ENCODE measurements around the gene HMGCL.
A peak's percentile ranks its signal among the peaks of the same experiment; 100 is the strongest.
"Not testable (repeated sequence)": the region's sequence is repeated elsewhere in the genome, so short reads cannot be mapped to it uniquely, and the experiment has no call there.

HMGCL gene

DNA sequence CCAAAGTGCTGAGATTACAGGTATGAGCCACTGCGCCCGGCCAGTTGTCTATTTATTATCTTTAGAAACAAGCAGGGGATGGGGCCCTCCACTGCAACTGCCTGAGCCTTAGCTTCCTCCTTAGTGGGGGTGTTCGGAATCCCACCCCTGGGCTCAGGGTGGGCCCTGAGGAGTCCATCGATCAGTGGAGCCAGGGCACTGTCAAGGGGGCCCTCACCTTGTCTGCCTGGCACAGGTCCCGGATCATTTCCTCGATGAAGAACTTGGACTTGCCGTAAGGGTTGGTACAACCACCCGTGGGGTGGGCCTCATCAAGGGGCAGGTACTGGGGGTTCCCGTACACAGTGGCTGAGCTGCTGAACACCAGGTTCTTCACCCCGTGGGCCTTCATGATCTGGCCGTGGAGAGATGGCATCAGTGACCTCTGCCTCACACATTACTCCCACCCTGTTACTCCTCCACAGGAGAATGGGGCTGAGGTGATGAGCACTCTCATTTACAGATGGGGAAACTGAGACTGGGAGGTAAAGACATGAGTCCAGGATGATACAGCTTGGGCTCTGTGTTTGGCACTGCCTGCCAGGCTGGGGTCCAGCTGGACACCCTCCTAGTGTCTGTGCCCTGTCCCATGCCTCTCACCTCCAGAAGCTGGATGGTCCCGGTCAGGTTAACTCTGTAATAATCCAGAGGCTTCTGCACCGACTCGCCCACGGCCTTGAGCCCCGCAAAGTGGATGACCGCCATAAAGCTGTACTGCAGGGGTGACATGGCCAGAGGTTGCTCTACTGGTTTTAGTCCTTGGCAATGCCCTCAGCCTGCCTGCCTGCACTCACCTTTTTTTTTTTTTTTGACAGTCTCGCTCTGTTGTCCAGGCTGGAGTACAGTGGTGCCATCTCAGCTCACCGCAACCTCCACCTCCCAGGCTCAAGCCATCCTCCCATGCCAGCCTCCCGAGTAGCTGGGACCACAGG is 27.5 kb downstream of the HMGCL start:
- DNase-seq: no peak

DNA sequence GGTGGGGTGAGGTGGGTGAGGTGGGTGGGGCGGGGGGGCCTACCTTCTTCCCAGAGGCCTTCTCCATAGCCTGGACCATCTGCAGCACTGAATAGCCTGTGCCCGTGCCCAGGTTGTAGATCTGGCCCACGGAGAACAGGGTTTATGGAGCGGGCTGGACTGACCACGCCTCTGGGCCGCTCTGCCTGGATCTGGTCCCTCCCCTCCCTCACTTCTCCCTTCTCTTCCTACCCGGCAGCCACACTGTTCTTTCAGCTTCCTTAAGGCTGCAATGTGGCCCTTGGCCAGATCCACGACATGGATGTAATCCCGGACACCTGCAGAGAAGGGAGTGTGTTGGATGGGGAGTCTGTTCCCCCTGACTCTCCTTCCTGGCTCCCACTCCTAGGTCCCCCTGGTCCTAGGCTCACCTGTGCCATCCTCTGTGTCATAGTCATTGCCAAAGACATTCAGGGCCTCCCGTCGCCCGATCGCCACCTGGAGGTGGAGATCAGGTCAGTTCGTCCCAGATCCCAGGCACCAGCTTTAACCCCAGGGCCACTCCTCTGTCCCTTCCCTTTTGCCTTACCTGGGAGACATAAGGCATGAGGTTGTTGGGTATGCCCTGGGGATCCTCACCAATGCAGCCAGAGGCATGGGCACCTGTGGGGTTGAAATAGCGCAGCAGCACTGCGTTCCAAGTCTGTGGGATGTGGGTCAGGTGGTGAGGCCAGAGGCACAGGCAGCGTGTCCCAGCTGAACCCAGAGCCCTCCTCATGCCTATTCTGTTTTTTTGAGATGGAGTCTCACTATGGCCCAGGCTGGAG is 28.6 kb downstream of the HMGCL start:
- no peak for DNase-seq

DNA sequence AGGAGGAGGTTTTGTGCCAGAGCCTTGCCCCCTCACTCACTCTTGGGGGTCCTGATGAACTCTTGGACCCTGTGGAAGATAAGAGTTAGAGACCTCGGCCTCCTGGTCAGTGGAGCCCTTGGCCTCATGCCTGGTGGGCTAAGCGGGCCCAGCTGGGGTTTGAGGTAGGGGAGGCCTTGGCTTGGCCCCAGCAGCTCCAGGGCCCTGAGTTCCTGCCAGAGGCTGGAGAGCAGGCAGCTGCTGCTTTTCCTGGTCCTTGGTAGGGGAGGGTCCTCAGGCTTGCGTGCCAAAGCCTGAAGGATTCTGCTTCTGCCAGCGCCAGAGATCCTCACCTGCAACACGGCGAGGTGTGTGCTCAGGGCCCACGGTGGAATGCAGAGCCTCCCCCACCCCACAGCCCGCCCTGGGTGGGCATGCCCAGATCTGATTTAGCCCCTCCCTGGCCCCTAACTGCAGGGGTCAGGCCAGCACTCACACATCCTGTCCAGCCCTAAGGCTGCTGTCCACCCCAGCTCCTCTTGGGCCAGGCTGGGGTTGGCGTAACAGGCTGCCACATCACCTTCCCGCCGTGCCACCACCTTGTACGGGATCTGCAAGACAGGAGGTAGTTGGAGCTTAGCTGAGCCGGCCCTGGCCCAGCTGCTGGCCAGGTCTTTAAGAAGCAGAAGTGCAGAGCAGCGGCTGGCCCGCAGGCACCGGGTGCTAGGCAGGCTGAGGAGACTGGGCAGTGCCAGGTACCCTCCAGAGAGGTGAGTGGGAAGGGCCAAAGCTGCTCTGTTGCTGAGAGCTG is 29.4 kb downstream of the HMGCL start:
- DNase-seq: no peak

DNA sequence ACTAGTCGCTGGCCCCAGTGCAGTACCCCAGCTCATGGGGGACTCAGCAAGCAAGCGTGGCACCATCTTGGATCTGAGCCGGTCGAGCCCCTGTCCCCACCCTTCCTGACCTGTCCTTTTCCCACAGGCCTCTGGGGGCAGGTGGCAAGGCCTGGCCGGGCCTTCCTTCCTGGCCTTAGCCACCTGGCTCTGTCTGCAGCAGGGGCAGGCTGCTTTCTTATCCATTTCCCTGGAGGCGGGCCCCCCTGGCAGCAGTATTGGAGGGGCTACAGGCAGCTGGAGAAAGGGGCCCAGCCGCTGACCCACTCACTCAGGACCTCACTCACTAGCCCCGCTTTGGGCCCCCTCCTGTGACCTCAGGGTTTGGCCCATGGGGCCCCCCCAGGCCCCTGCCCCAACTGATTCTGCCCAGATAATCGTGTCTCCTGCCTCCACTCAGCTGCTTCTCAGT is 30.5 kb downstream of the HMGCL start:
- DNase-seq: not testable (repeated sequence)

DNA sequence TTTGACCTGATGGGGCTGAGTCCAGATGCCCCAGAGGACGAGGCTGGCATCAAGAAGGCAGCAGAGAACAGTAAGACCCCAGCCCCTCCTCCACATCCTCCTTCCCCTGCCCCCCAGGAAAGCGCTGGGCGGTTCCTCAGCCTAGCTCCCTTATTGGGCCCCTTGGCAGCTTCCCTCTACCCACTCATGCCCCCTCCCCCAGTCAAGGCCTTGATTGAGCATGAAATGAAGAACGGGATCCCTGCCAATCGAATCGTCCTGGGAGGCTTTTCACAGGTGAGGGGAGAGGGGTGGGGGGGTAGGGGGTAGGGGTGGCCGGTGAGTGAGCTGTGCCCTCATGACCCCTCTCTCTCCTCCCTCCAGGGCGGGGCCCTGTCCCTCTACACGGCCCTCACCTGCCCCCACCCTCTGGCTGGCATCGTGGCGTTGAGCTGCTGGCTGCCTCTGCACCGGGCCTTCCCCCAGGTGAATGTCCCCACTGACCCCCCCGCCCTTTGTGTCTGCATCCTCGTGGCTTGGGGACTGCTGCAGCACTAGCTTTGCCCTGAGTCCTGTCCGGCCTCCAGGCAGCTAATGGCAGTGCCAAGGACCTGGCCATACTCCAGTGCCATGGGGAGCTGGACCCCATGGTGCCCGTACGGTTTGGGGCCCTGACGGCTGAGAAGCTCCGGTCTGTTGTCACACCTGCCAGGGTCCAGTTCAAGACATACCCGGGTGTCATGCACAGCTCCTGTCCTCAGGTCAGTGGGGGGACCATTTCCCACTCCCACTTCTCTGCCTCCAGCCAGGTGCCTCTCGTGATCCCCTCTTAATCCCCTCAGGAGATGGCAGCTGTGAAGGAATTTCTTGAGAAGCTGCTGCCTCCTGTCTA is 31.1 kb downstream of the HMGCL start:
- DNase-seq: no peak

DNA sequence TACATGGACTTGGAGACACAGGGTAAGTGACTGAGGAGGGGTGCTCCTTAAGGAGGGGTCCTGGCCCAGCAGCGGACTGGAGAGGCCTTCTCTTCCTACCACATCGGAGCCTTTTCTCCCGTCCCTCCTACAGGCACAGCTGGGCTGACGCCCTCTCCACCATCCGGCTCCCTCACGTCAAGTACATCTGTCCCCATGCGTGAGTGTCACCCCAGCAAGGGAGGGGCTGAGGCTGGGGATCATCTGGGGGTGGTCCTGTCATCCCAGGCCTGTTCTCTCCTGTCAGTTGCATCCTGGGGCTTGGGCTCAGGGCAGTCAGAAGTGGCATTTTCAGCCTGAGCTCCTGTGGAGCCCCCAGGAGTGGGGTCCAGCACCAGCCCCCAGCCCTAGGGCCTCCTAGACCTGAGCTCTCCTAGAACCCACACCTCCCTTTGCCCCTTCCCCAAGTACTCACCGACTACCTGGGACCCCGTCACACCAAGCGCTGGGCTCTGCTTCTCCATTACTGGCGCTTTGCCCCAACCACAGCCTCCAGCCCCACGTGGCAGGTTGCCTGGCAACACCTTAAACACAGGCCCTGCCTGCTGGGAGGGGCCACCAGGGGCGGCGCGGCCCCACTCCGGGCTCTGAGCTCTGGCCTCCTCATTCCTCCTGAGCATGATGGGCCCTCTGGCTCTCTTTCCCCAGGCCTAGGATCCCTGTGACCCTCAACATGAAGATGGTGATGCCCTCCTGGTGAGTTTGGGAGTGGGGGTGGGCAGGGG is 32.0 kb downstream of the HMGCL start:
- peak; percentile 25 for DNase-seq

DNA sequence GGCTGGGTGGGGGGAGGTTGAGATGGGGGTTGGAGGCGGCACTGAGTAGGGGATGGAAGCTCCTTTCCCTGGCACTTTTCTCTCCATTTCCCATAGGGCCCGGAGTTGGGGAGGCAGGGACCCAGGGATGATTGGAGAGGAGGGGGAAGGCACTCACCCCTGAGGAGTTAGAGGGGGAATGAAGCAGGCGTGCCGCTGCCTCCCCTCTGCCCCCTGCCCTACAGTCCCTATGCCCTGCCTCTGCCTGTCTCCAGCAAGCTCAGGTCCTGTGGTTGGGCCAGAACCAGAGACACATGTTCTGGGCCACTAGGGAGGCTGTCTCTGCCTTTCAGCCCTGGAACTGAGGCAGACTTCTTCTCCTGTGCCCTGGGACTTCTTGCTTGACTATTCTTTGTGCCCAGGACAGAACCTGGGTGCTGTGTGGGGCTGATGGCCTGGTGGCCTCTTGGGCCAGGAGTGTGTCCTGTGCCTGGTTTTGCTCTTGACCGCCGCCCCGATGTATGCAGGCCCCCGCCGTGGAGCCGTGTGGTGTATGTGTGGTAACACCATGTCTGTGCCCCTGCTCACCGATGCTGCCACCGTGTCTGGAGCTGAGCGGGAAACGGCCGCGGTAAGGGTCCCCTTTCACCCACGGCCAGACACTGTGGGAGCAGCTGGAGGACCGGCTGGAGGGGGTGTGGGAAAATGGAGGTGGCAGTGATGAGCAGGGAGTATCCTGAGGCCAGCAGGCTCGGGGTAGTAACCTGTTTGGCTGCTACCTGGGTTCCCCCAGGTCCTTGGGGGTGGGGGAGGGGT is 32.9 kb downstream of the HMGCL start:
- no peak for DNase-seq

DNA sequence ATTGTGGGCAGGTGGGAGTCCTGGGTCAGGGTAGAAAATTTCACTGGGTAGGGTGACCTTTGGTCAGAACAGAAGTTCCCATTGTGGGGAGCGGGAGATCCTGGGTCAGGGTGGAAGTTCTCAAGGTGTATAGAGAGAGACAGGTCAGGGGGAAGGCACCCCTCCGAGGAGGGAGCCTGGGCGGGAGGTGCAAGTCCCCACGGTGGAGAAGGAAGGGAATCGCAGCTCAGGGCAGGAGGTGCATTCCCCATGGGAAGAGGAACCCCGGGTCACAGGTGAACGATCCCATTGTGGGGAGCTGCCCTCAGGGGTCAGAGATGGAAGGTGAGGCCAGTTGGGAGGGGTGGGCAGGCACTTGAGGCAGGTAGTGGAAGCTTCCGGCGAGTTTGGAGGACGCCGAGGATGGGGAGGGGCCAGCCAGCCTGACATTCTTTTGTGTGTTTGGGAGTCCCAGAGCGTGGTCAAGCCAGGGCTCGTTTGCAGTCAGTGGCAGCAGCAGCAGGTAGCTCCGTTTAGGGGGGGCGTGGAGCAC is 33.6 kb downstream of the HMGCL start:
- peak; percentile 53 for DNase-seq

DNA sequence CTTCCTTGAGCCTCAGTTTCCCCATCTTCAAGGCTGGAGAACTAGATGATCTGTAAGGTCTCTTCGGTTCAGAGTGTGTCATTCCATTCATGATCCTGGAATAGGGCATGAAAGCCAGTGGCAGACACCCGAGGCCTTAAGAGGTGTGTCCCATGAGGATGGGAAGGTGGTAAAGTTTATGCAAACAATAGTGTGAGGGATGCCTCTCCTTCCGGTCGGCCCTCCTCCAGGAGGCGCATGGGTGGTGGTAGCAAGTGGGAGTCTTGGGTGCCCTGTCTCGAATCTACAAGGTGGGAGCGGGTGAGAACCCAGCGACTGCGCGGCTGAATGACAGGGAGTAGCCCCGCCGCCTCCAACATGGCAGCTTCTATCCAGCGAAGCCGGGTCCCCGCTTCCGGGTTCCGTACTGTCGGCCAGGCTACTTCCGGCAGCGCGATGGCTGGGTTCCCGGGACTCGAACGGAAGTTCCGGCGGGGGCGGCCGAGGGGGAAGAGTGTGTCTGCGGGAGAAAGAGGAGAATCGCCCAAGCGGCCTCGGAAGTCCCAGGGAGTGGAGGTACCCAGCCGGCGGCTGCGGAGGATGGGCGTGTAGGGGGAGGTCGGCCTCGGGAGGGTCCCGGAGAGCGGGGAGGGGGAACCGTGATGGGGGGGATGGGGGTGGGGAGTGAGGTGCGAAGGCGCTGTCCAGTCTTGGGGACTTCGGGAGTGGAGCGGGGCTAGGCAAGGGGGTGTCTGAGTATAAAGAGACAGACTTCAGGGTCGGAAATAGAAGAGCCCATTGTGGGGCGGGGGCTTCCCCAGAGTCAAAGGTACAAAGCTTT is 34.3 kb downstream of the HMGCL start, which contains the start of gene LYPLA2:
LYPLA2 (plus strand) TSS at position 450 of the 820 bp plus-strand sequence. CDS start 1,538 bp downstream, outside the sequence.
- peak; percentile 93 for DNase-seq

DNA sequence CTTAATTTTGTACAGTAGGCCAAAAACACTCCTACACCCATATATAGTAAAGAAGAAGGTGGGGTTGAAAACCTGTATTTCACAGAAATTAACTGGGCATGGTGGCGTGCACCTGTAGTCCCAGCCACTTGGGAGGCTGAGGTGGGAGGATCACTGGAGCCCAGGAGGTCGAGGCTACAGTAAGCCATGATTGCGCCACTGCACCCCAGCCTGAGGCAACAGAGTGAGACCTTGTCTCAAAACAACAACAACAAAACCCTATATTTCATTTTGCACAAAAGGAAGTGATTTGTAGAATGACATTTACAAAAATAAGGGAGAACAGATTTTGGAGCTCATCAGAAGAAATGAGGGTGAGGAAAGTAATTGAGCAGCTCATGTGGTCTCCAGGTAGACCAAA is 36.5 kb downstream of the HMGCL start:
- no peak for DNase-seq

DNA sequence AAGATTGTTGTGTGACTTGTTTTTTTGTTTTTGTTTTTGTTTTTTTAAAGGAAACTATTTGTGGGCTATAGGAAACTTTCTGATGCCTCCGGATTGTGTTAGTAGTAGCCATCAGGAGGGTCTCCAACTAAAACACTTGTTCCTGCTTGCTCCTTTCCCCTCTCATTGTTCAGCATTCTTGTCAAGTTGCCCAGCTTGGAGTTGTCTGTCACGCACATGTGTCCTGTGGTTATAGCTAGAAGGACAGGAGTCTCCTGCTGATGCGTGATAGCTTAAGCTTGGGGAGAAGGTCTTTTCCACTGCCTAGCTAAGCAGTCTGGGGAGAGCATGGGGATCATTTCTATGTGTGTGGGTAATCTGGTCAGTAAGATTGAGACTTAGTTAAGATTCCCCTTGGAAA is 37.5 kb downstream of the HMGCL start:
- DNase-seq: no peak

DNA sequence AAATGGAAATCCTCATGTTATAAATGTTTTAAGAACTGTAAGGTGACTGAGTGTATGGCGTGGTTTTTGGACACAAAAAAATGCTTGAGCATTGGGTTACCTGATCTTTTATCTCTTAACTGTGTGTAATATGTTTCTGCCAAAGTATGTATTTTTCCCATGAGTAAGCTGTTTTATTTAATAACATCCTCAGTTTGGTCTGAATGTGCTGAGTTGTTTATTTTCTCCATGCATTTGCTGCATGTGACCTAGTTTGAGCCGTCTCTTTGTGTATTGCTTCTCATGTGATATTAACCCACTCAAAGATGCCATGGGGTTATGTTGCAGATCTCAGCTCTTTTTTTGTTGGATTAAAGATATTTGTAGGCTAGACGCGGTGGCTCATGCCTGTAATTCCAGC is 40.4 kb downstream of the HMGCL start:
- no peak for DNase-seq

DNA sequence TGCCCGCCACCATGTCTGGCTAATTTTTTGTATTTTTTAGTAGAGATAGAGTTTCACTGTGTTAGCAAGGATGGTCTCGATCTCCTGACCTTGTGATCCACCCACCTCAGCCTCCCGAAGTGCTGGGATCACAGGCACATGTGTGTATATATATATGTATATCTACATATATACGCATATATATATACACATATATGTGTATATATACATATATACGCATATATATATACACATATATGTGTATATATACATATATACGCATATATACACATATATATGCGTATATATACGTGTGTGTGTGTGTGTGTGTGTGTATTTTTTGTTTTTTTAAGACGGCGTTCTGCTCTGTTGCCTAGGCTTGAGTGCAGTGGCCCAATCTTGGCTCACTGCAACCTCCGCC is 42.1 kb downstream of the HMGCL start:
- not testable (repeated sequence) for DNase-seq

DNA sequence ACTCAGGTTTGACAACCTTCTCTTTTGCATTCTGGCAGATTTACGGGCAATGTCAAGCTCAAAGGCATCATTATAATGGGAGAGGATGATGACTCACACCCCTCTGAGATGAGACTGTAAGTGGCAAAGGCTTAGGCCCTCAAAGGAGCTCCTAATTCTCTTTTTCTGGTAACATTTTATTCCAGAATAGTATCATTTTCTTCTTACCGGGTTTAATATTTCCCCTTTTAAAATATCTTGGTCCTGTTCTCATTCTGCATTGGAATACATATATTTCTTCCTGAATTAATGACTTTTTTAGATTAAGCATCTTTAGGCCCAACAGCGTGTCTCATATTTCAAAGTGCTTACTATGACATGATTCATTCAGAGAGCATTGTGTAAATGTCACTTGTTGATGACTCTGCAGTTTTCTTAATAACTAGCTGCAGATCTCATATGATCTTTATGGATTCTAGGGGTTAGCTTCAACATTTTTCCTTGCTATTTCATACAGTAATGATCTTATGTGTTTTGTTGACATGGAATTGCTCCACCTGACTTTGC is 45.3 kb downstream of the HMGCL start:
- peak; percentile 63 for DNase-seq

DNA sequence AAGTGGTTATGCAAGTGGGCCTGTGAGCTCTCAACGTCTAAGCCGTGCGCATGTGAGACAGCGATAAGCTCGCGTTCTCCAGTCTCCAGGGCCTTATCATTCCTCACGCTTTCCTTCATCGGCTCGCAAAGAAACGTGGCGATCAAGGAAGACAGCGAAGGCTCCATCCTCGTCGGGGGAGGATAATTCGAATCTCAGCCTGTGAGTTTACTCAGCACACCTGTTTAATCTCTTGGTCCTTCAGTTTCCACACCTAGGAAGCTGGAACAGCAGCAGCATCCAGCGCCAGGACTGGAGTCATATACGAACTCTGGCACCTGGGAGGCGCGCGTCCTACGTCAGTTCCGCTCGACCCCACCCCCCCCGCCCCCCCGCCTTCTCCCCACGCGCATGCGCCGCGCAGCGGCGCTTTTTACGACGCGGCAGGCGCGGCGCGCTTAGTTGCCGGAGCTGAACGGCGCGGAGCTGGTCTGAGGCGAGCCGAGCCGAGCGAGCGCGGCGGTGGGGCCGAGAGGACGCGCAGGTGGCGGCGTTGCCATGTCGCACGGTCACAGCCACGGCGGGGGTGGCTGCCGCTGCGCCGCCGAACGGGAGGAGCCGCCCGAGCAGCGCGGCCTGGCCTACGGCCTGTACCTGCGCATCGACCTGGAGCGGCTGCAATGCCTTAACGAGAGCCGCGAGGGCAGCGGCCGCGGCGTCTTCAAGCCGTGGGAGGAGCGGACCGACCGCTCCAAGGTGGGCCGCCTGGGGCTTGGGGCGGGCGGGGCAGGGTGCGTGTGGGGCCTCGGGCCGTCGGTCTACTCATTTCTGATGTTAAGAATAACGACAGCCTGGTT is 47.0 kb downstream of the HMGCL start, which contains the start of gene PITHD1:
PITHD1 (plus strand) TSS at position 440 of the 836 bp plus-strand sequence; CDS start at position 538, 98 bp downstream.
- DNase-seq: peak; percentile 83

DNA sequence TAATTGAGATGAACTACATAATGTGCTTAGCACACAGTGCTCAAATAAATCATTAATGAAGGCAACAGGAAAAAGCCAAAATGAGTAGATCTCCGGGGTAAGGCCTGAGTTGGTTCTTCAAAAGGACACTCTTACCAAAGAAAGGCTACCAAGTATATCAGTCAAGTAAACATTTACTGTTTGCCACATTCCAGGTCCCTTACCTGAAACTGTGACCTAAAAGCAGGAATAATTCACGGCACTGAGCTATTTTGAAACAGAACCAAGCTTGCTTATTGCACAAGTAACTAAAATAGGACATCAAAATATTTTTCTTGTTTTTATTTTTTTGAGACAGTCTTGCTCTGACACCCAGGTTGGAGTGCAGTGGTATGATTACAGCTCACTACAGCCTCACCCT is 49.0 kb downstream of the HMGCL start:
- no peak for DNase-seq

DNA sequence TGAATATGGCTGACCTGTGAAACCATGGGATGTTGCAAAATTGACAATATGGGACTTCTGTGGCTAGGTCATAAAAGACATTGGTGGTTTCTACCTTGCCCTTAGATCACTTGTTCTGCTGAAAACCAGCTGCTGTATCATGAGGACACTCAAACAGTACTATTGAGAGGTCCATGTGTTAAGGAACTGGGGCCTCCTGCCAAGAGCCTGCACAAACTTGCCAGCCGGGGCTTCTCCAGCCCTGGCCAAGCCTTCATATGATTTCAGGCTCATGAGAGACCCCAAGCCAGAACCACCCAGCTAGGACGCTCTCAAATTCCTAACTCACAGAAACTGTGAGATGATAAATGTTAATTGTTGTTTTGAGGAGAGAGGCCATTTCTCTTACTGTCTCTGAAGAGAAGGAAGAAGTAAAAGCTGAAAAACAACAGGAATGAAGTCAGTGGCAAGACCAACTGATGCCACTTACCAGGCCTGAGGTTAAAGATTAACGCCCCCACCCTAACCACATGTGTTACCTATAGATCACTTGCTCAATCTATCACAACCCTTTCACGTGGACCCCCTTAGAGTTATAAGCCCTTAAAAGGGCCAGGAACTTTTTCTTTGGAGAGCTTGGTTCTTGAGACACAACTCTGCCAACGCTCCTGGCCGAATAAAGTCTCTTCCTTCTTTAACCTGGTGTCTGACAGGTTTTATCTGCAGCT is 50.9 kb downstream of the HMGCL start:
- no peak for DNase-seq

Data from EL (cell line).